HEK293 (cell line): ENCODE measurements around the gene C1orf210.

ENCODE experiments used
- CTCF ChIA-PET: fragments of 350-600 bp; formaldehyde crosslinking; extraction: SDS; loops from one replicate; lab custom pipeline; 2021; ENCODE audit warnings: antibody characterized with exemption; lab: Yijun Ruan, JAX
- POLR2A ChIA-PET: fragments of 300-600 bp; formaldehyde crosslinking; extraction: SDS; loops from one replicate; lab custom pipeline; 2020; ENCODE audit warnings: antibody characterized with exemption, inconsistent platforms; lab: Yijun Ruan, JAX
- H3K27ac ChIP-seq: fragments of 200-500 bp; sonication (Bioruptor generic); 2 replicates; pipeline ENCODE4 v1.5.1; 2014; ENCODE audit warnings: low read depth, low read length, control low read depth, inconsistent platforms; ENCODE audit errors: extremely low read depth
- H3K36me3 ChIP-seq, 2 experiments: fragments of 200-500 bp in 1 of 2; sonication (Bioruptor generic) in 1 of 2; 1 replicate in 1 of 2; 2 replicates in 1 of 2; pipeline ENCODE4 v1.5.1; 2014 to 2017; ENCODE audit warnings: inconsistent platforms in 2 of 2, low read length in 2 of 2; ENCODE audit not compliant: control insufficient read depth in 2 of 2, insufficient read depth in 1 of 2
- H3K4me1 ChIP-seq: fragments of 200-500 bp; sonication (Bioruptor generic); 2 replicates; pipeline ENCODE4 v1.5.1; 2014; ENCODE audit warnings: mild to moderate bottlenecking, low read length, inconsistent platforms; ENCODE audit not compliant: control insufficient read depth, insufficient read depth
- H3K4me3 ChIP-seq: 2 replicates; pipeline ENCODE4 v1.5.1; 2011; ENCODE audit warnings: low read depth, mild to moderate bottlenecking, control low read depth, low read length, moderate library complexity
- H3K9me3 ChIP-seq: fragments of 200-500 bp; sonication (Bioruptor generic); 2 replicates; pipeline ENCODE4 v1.5.1; 2014; ENCODE audit warnings: low read depth, low read length, inconsistent platforms; ENCODE audit not compliant: control insufficient read depth, insufficient read depth
- FEZF1 ChIP-seq: fragments of 450-650 bp; formaldehyde crosslinking; IDR thresholded peaks from 2 replicates; pipeline ENCODE4 v1.5.1; 2016; ENCODE audit warnings: missing biosample characterization, missing genetic modification characterization
- PRDM4 ChIP-seq: fragments of 450-650 bp; formaldehyde crosslinking; IDR thresholded peaks from 2 replicates; pipeline ENCODE4 v1.5.1; 2017; ENCODE audit warnings: missing biosample characterization, missing genetic modification characterization
- RBAK ChIP-seq: fragments of 450-650 bp; formaldehyde crosslinking; IDR thresholded peaks from 2 replicates; pipeline ENCODE4 v1.5.1; 2016; ENCODE audit warnings: missing biosample characterization, missing genetic modification characterization
- SP2 ChIP-seq: fragments of 450-650 bp; formaldehyde crosslinking; IDR thresholded peaks from 2 replicates; pipeline ENCODE4 v1.5.1; 2016; ENCODE audit warnings: missing biosample characterization, missing genetic modification characterization
- ZBTB26 ChIP-seq: fragments of 450-650 bp; formaldehyde crosslinking; optimal IDR thresholded peaks from 2 replicates; pipeline ENCODE3; 2016; ENCODE audit warnings: missing biosample characterization, mild to moderate bottlenecking, missing genetic modification characterization
- ZBTB44 ChIP-seq: fragments of 450-650 bp; IDR thresholded peaks from 2 replicates; pipeline ENCODE4 v1.5.1; 2018; ENCODE audit warnings: missing biosample characterization, mild to moderate bottlenecking, missing genetic modification characterization
- ZBTB6 ChIP-seq: fragments of 450-650 bp; formaldehyde crosslinking; IDR thresholded peaks from 2 replicates; pipeline ENCODE4 v1.5.1; 2017; ENCODE audit warnings: missing biosample characterization, missing genetic modification characterization
- ZNF114 ChIP-seq: fragments of 450-650 bp; formaldehyde crosslinking; IDR thresholded peaks from 2 replicates; pipeline ENCODE4 v1.5.0; 2017; ENCODE audit warnings: missing biosample characterization, missing genetic modification characterization
- ZNF140 ChIP-seq: fragments of 450-650 bp; formaldehyde crosslinking; IDR thresholded peaks from 2 replicates; pipeline ENCODE4 v1.5.1; 2016; ENCODE audit warnings: missing biosample characterization, missing genetic modification characterization
- ZNF19 ChIP-seq: fragments of 450-650 bp; formaldehyde crosslinking; IDR thresholded peaks from 2 replicates; pipeline ENCODE4; 2016; ENCODE audit warnings: missing biosample characterization, missing genetic modification characterization, low read depth
- ZNF223 ChIP-seq: fragments of 450-650 bp; formaldehyde crosslinking; IDR thresholded peaks from 2 replicates; pipeline ENCODE4 v1.5.1; 2016; ENCODE audit warnings: missing biosample characterization, missing genetic modification characterization
- ZNF302 ChIP-seq: fragments of 450-650 bp; formaldehyde crosslinking; IDR thresholded peaks from 2 replicates; pipeline ENCODE4 v1.5.1; 2016; ENCODE audit warnings: missing biosample characterization, missing genetic modification characterization, low read depth
- ZNF311 ChIP-seq: fragments of 450-650 bp; formaldehyde crosslinking; IDR thresholded peaks from 2 replicates; pipeline ENCODE4 v1.5.1; 2017; ENCODE audit warnings: missing biosample characterization, missing genetic modification characterization, borderline replicate concordance
- ZNF391 ChIP-seq: fragments of 450-650 bp; formaldehyde crosslinking; IDR thresholded peaks from 2 replicates; pipeline ENCODE4 v1.5.1; 2016; ENCODE audit warnings: low read depth, missing biosample characterization, missing genetic modification characterization, borderline replicate concordance
- ZNF398 ChIP-seq: fragments of 450-650 bp; formaldehyde crosslinking; IDR thresholded peaks from 2 replicates; pipeline ENCODE4 v1.5.1; 2017; ENCODE audit warnings: missing biosample characterization, missing genetic modification characterization
- ZNF510 ChIP-seq: fragments of 450-650 bp; formaldehyde crosslinking; IDR thresholded peaks from 2 replicates; pipeline ENCODE4 v1.5.1; 2018; ENCODE audit warnings: mild to moderate bottlenecking, missing genetic modification characterization, missing biosample characterization; ENCODE audit not compliant: insufficient replicate concordance
- ZNF548 ChIP-seq: fragments of 450-650 bp; formaldehyde crosslinking; IDR thresholded peaks from 2 replicates; pipeline ENCODE4 v1.5.1; 2016; ENCODE audit warnings: missing biosample characterization, missing genetic modification characterization
- ZNF571 ChIP-seq: fragments of 450-650 bp; formaldehyde crosslinking; IDR thresholded peaks from 2 replicates; pipeline ENCODE4 v1.5.0; 2017; ENCODE audit warnings: missing biosample characterization, missing genetic modification characterization
- ZNF585B ChIP-seq: fragments of 450-650 bp; formaldehyde crosslinking; IDR thresholded peaks from 2 replicates; pipeline ENCODE4 v1.5.1; 2016; ENCODE audit warnings: missing biosample characterization, missing genetic modification characterization
- ZNF639 ChIP-seq: fragments of 450-650 bp; formaldehyde crosslinking; IDR thresholded peaks from 2 replicates; pipeline ENCODE4 v1.5.1; 2016; ENCODE audit warnings: missing biosample characterization, missing genetic modification characterization

C1orf210 gene

GRCh38 chr1:43308635-43309404 is 23.4 kb upstream of the C1orf210 start:
- Histone ChIP-seq H3K9me3 (no peaks in the 10 kb centered on the region), H3K27ac (no peak overlapping the region), H3K4me3 (no peak overlapping the region), H3K4me1 (no peaks in the 10 kb centered on the region), H3K36me3 (no peaks in the 10 kb centered on the region)
- CTCF ChIA-PET: interaction anchor here (1.3 kb wide), 1 partner anchor 106 kb away, joined by 4 read pairs; no protein-coding TSS in a partner anchor
- TF ChIP-seq ZNF140 (tag by site-specific recombination) (no peak), RBAK (tag by site-specific recombination) (no peak), ZNF510 (tag by site-specific recombination) (no peak), ZNF311 (tag by site-specific recombination) (no peak), PRDM4 (tag by site-specific recombination) (no peak), SP2 (tag by site-specific recombination) (no peak), FEZF1 (tag by site-specific recombination) (no peak), ZNF548 (tag by site-specific recombination) (no peak), ZNF398 (tag by site-specific recombination) (no peak), ZNF585B (tag by site-specific recombination) (no peak), ZNF571 (no peak), ZNF391 (tag by site-specific recombination) (no peak)
- POLR2A ChIA-PET: no interaction called here

GRCh38 chr1:43307458-43308158 is 22.2 kb upstream of the C1orf210 start:
- Histone ChIP-seq H3K36me3 (no peaks in the 10 kb centered on the region), H3K9me3 (no peaks in the 10 kb centered on the region), H3K4me3 (no peak overlapping the region), H3K4me1 (no peaks in the 10 kb centered on the region), H3K27ac (no peak overlapping the region)
- CTCF ChIA-PET: interaction anchor here (0.7 kb wide), 1 partner anchor 643 kb away, joined by 4 read pairs; no protein-coding TSS in a partner anchor
- POLR2A ChIA-PET: no interaction called here
- TF ChIP-seq ZBTB6 (tag by site-specific recombination) (no peak), ZNF639 (tag by site-specific recombination) (no peak), ZNF223 (tag by site-specific recombination) (no peak), ZNF302 (tag by site-specific recombination) (no peak), ZNF19 (tag by site-specific recombination) (no peak), ZNF114 (tag by site-specific recombination) (no peak), ZBTB26 (tag by site-specific recombination) (no peak), ZBTB44 (tag by site-specific recombination) (no peak)
